Vagina (tissue), 2 donors: ENCODE results near the gene ANKS1B. TPM values are rescaled to one million over a fixed set of nuclear protein-coding genes. Genes with fewer than 3 reads are reported as not detected.

Source experiments
- DNase-seq, 2 donors: peaks; one replicate each; pipeline ENCODE4 v3.0.0-alpha.2; 2017; ENCODE audit errors: extremely low spot score in 2 of 2
- H3K27ac ChIP-seq: fragments of 200-600 bp; sonication (generic); one replicate; pipeline ENCODE4 v1.5.1; 2019
- H3K27me3 ChIP-seq: fragments of 200-600 bp; sonication (generic); one replicate; pipeline ENCODE4 v1.5.1; 2019
- H3K36me3 ChIP-seq, 2 donors: fragments of 200-600 bp; sonication (generic); one replicate each; pipeline ENCODE4 v1.5.1; 2017 to 2019
- H3K4me1 ChIP-seq: fragments of 200-600 bp; sonication (generic); one replicate; pipeline ENCODE4 v1.5.1; 2019
- H3K4me3 ChIP-seq, 2 donors: fragments of 200-600 bp; sonication (generic); 1 replicate in 1 of 2; 2 replicates in 1 of 2; pipeline ENCODE4 v1.5.1; 2016 to 2019
- H3K9me3 ChIP-seq: fragments of 200-600 bp; sonication (generic); one replicate; pipeline ENCODE4 v1.5.1; 2019
- CTCF ChIP-seq, 3 experiments: fragments of 450-650 bp in 2 of 3; fragments of 200-600 bp in 1 of 3; sonication (generic) in 1 of 3; IDR thresholded peaks; one replicate each; pipeline ENCODE4 v1.5.1; 2017 to 2019; ENCODE audit warnings: antibody characterized with exemption in 3 of 3, mild to moderate bottlenecking in 2 of 3, moderate library complexity in 2 of 3
- POLR2A ChIP-seq, 2 donors: fragments of 450-650 bp; IDR thresholded peaks; one replicate each; pipeline ENCODE4 v1.6.1; 2017; ENCODE audit warnings: antibody characterized with exemption in 2 of 2, mild to moderate bottlenecking in 2 of 2, moderate library complexity in 2 of 2
- POLR2AphosphoS5 ChIP-seq, 2 donors: sonication (generic); formaldehyde crosslinking; IDR thresholded peaks; one replicate each; pipeline ENCODE4 v1.9.0; 2017; ENCODE audit warnings: antibody characterized with exemption in 2 of 2, mild to moderate bottlenecking in 2 of 2, low read depth in 1 of 2; ENCODE audit not compliant: insufficient read depth in 1 of 2
- intact Hi-C: fragments of 100-400 bp; cut with DNase I; formaldehyde crosslinking; loops from one replicate; pipeline ENCODE4 v1.15.1; 2023
- total RNA-seq: library from RNA; depleted of rRNA; stranded (reverse); fragments of >200 nt; gene quantifications from one replicate; pipeline ENCODE4 v1.2.3, GENCODE V29; 2016

The ANKS1B gene
- total RNA-seq, 1 donor from 2014 or later = 11.5 TPM

DNA sequence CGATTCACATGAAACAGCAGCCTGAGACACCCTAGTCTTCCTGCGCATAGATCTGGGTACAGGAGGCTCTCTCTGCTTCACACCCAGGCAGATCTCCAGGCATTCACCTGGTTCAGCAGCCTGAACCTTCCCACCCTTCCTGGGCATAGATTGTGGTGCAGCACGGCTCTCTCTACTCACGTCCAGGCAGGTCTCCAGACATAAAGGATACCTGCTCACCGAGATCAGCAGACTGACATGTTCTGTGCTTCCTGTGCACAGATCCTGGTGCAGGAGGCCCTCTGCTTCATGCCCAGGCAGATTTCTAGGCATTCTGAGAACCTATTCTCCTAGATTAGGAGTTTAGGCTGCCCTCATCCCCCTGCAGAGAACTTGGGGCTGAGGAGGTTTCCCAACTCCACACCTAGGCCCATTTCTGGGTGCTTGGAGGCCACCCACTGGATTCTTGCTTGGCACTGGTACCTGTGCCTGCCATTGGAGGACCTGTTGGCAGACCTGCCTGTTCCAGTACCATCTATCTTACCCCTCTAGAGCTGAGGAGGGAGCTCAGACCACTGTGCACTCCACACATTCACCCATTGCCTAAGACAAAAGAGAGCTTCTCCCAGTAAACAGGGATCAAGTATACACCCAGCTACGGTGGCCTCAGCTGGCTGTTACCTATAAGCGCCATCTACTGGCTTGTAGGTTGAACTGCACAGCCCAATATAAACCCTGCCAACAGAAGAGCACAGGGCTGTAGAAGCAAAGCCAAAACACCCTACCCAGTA lies 365.2 kb downstream of the ANKS1B start:
- no peak for TF ChIP-seq POLR2AphosphoS5 (IDR thresholded peaks at IDR 0.05; ENCODE audit: insufficient read depth in 1 of 2, low read depth in 1 of 2)
- H3K36me3 ChIP-seq = no peaks in the 10 kb centered on the region
- no peak overlapping the region for H3K27ac ChIP-seq
- DNase-seq = no peak
- H3K4me3 ChIP-seq = no peak overlapping the region
- no peaks in the 10 kb centered on the region for H3K9me3 ChIP-seq
- H3K27me3 ChIP-seq = no peaks in the 10 kb centered on the region
- H3K4me1 ChIP-seq = no peaks in the 10 kb centered on the region
- intact Hi-C loops = no loop called here

DNA sequence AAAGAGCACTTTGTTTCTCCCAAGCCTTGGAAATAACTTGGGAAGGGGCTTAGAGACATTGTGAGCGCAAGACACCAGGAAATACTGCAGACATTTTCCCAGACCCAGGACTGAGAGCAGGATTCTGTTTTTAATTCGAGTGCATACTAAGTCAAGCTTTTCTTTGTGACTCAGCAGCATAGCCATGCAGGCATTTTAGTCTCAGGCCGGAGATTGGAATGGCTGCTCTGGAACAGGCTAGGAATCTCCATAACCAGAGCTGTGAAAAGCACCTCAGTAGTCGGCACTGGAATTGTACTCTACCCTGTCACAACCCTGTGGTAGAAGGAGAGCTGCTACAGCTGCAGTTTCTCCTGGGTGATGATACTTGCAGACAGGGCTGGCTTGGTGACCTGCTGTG lies 366.1 kb downstream of the ANKS1B start:
- Histone ChIP-seq H3K4me1 (no peaks in the 10 kb centered on the region), H3K36me3 (no peaks in the 10 kb centered on the region), H3K27me3 (no peaks in the 10 kb centered on the region), H3K4me3 (no peak overlapping the region), H3K27ac (no peak overlapping the region), H3K9me3 (no peaks in the 10 kb centered on the region)
- DNase-seq = no peak
- no peak for TF ChIP-seq POLR2AphosphoS5 (IDR thresholded peaks at IDR 0.05; ENCODE audit: insufficient read depth in 1 of 2, low read depth in 1 of 2)
- no peak for TF ChIP-seq POLR2A (IDR thresholded peaks at IDR 0.05)
- TF ChIP-seq CTCF (IDR thresholded peaks at IDR 0.05) = no peak
- intact Hi-C loops = no loop called here

DNA sequence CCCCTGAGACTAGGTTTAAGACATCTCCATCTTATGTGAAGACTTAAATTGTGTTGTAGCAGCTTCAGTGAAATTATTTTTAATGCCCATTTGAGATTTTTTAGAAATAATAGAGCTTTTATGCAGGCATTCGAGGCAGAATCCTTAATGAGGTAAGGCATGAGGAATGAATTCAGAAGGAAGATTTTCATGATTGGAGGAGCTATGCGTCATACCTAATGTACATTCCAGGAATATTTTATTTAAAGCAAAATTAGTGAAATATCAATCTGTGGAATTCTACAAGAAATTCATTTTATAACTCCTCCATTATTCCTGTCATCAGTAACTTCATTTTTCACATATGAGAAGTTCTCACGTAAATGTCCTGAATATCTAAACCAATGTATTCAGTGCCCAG lies 373.1 kb downstream of the ANKS1B start:
- Histone ChIP-seq H3K27ac (no peak overlapping the region), H3K27me3 (no peaks in the 10 kb centered on the region), H3K9me3 (no peaks in the 10 kb centered on the region), H3K4me3 (no peak overlapping the region), H3K4me1 (no peaks in the 10 kb centered on the region), H3K36me3 (no peaks in the 10 kb centered on the region)
- intact Hi-C loops = no loop called here
- DNase-seq = no peak
- no peak for TF ChIP-seq CTCF (IDR thresholded peaks at IDR 0.05)
- TF ChIP-seq POLR2AphosphoS5 (IDR thresholded peaks at IDR 0.05; ENCODE audit: insufficient read depth in 1 of 2, low read depth in 1 of 2) = no peak
- TF ChIP-seq POLR2A (IDR thresholded peaks at IDR 0.05) = no peak

DNA sequence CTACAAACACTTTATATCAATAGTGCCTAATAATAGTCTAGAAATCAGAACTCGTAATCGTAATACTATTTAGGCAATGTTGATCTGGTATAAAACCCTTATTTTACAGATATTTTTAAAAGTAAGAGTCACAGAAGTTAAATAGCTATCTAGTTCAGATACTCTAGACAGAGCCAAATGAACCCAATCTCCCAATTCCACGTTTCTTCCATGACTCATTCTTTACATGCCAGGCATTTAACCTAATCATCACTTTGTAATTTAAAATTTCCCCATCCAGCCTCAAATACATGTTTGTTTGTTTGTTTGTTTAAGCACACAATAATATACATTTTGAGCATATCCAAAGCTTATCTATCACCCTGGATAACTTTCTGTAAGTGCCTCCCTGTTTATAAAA lies 373.6 kb downstream of the ANKS1B start:
- Histone ChIP-seq H3K9me3 (no peaks in the 10 kb centered on the region), H3K27ac (no peak overlapping the region), H3K27me3 (no peaks in the 10 kb centered on the region), H3K4me1 (no peaks in the 10 kb centered on the region), H3K4me3 (no peak overlapping the region), H3K36me3 (no peaks in the 10 kb centered on the region)
- intact Hi-C loops = no loop called here
- no peak for DNase-seq
- no peak for TF ChIP-seq POLR2AphosphoS5 (IDR thresholded peaks at IDR 0.05; ENCODE audit: insufficient read depth in 1 of 2, low read depth in 1 of 2)
- TF ChIP-seq CTCF (IDR thresholded peaks at IDR 0.05) = no peak

DNA sequence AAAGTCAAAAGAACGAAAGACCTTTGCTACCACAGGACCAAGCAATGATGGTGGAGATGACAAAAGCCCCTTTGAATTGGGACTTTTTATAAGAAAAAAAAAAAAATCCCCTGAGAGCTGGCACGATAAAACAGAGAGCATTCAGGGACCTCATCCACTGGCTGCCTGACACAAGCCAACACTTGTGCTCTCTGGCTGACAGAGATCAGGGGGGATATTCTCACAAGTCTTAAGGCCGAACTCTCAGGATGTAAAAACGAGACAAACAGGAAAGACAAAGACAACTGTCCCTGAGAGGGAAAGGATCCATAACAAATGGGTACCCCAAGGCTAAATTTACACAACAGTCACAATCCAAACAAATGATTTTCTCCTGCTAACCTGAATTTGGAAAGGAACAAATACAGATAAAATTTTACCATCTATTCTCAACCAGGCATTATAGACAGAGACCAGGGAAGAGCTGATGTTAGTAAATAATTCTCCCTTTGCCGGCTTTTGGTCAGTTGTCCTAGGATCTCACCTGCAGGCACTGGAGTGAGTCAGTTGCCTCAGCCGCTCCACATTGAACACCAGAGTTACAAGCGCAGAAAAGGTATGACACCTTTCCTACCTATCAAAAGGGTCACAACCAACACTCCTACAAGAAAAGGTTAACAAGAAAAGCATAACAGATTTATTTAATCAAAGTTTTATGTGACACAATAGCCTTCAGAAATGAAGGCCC lies 375.1 kb downstream of the ANKS1B start:
- DNase-seq = no peak
- Histone ChIP-seq H3K4me1 (no peaks in the 10 kb centered on the region), H3K36me3 (no peaks in the 10 kb centered on the region), H3K27ac (no peak overlapping the region), H3K4me3 (no peak overlapping the region), H3K27me3 (no peaks in the 10 kb centered on the region), H3K9me3 (no peaks in the 10 kb centered on the region)
- TF ChIP-seq POLR2A (IDR thresholded peaks at IDR 0.05) = no peak
- no peak for TF ChIP-seq POLR2AphosphoS5 (IDR thresholded peaks at IDR 0.05; ENCODE audit: insufficient read depth in 1 of 2, low read depth in 1 of 2)
- TF ChIP-seq CTCF (IDR thresholded peaks at IDR 0.05) = no peak
- intact Hi-C loops = no loop called here
